Mucosa of rectum (tissue), 2 donors: ENCODE results near the gene DPYSL3.
A peak's percentile ranks its signal among the peaks of the same experiment; 100 is the strongest.

Experiments used
- H3K27ac ChIP-seq, 2 donors: one replicate each; pipeline ENCODE4 v1.7.0; 2013; ENCODE audit warnings: inconsistent platforms in 2 of 2, low read depth in 2 of 2, low read length in 2 of 2
- H3K27me3 ChIP-seq, 2 donors: one replicate each; pipeline ENCODE4 v1.7.0; 2013; ENCODE audit warnings: low read length in 2 of 2; ENCODE audit not compliant: control insufficient read depth in 2 of 2, insufficient read depth in 2 of 2
- H3K36me3 ChIP-seq, 2 donors: one replicate each; pipeline ENCODE4 v1.7.0; 2013; ENCODE audit warnings: low read length in 2 of 2; ENCODE audit not compliant: control insufficient read depth in 2 of 2, insufficient read depth in 2 of 2
- H3K4me1 ChIP-seq, 2 donors: one replicate each; pipeline ENCODE4 v1.7.0; 2013; ENCODE audit warnings: low read length in 2 of 2, mild to moderate bottlenecking in 1 of 2; ENCODE audit not compliant: control insufficient read depth in 2 of 2, insufficient read depth in 2 of 2
- H3K4me3 ChIP-seq, 2 donors: one replicate each; pipeline ENCODE4 v1.7.0; 2013; ENCODE audit warnings: low read length in 2 of 2
- H3K9ac ChIP-seq, 2 donors: one replicate each; pipeline ENCODE4 v1.7.0; 2013; ENCODE audit warnings: low read length in 2 of 2, low read depth in 1 of 2, mild to moderate bottlenecking in 1 of 2
- H3K9me3 ChIP-seq, 2 donors: one replicate each; pipeline ENCODE4 v1.7.0; 2013; ENCODE audit warnings: low read length in 2 of 2; ENCODE audit not compliant: control insufficient read depth in 2 of 2
- donor health status: healthy.
- donor health status: Normal muscosa, but diverticular disease.

The DPYSL3 gene

DNA sequence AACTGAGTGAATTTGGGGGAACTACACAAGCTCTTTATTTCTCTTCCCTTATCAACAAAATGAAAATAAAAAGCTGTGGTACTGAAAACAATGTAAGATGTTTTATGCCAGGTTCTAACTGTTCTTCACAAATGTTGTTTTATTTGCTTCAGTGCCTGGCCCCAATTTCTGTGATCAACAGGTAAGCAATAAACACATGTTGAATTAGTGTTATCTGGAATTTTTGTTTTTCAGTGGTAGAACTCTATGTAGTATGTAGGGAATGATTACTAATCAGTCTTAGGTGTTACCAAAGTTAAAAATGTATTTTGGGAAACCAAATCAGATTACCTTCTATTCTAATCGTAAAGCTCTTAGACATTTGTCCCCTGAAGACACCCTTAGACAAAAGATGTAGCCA, 7.5 kb upstream of the DPYSL3 start:
- Histone ChIP-seq H3K27me3 (no peaks in the 10 kb centered on the region), H3K9ac (no peak overlapping the region), H3K4me1 (no peaks in the 10 kb centered on the region), H3K27ac (no peak overlapping the region), H3K36me3 (no peaks in the 10 kb centered on the region), H3K9me3 (no peaks in the 10 kb centered on the region), H3K4me3 (no peak overlapping the region)

DNA sequence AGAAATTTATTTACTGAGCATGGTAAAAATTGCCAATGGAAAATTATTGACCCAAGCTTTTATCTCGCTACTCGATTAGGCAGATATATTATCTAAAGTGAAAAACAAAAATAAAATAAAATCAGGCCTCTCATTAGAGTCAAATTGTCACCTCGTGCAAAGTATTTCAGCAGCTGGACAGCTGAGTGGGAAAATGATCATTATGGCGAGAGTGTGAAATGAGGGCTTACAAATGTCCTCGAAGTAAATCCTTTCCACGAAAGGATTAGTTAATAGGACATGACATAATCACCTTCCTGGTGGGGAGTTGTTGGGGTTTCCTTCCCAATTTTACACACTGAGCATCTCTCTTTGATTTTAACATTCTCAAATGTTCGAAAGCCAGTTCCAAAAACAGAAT, 5.4 kb upstream of the DPYSL3 start:
- Histone ChIP-seq H3K27me3 (peaks cover 0 to 2% of the 10 kb centered on the region in 2 donors), H3K9me3 (no peaks in the 10 kb centered on the region), H3K36me3 (no peaks in the 10 kb centered on the region), H3K9ac (no peak overlapping the region), H3K4me1 (no peaks in the 10 kb centered on the region), H3K4me3 (no peak overlapping the region), H3K27ac (no peak overlapping the region)

DNA sequence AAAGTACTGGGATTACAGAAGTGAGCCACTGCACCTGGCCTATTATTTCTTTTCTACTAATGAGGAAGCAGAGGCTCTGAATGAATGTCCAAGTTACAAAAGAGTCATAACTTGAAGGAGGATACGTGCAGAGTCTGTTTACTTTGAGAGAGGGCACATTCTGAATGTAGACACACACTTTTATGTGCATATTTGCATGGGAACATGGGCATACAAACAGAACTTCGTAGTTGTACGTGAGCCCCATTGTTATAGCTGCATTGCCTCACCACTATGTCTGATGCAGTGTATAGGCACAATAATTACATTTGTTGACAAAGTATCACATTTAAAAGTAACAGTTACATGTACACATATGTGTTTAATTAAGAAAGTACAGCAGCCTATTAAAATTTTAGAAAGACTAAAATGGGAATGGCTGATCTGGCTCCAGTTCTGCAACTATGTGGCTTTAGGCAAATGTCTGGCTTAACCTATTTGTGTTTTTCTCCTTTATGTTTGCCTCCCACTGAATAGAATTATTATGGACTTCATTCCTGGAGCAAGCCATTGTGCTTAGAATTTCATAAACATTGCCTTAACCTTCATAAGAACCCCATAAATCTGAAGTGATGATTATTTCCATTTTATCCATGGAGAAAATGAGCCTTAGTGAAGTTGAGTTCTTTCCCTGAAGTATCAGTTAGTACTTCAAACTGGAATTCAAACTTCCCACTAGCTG, 3.0 kb upstream of the DPYSL3 start:
- Histone ChIP-seq H3K4me1 (no peaks in the 10 kb centered on the region), H3K4me3 (no peak overlapping the region), H3K36me3 (no peaks in the 10 kb centered on the region), H3K27me3 (peaks cover 3 to 14% of the 10 kb centered on the region in 2 donors), H3K9me3 (no peaks in the 10 kb centered on the region), H3K9ac (no peak overlapping the region), H3K27ac (no peak overlapping the region)

DNA sequence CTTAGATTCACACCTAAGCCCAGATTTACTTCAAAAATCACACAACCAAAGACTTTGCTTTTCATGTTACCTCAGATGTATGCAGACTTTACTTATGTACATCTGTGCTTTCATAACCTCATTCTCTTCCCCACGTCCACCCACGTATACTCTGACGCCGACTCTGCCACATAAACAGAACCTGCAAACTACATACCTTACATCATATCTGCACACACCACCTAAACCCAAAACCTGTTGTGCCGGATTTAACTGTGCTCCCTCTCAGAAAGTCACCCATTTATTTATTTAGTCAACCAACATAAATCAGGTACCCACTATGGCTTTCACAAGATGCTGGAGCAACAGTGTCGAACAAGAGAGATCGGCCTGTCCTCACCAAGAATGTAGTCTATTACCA, 1.0 kb upstream of the DPYSL3 start:
- Histone ChIP-seq H3K36me3 (no peaks in the 10 kb centered on the region), H3K9me3 (no peaks in the 10 kb centered on the region), H3K27ac (no peak overlapping the region), H3K4me1 (no peaks in the 10 kb centered on the region), H3K27me3 (peaks cover 3 to 14% of the 10 kb centered on the region in 2 donors), H3K4me3 (no peak overlapping the region), H3K9ac (no peak overlapping the region)

DNA sequence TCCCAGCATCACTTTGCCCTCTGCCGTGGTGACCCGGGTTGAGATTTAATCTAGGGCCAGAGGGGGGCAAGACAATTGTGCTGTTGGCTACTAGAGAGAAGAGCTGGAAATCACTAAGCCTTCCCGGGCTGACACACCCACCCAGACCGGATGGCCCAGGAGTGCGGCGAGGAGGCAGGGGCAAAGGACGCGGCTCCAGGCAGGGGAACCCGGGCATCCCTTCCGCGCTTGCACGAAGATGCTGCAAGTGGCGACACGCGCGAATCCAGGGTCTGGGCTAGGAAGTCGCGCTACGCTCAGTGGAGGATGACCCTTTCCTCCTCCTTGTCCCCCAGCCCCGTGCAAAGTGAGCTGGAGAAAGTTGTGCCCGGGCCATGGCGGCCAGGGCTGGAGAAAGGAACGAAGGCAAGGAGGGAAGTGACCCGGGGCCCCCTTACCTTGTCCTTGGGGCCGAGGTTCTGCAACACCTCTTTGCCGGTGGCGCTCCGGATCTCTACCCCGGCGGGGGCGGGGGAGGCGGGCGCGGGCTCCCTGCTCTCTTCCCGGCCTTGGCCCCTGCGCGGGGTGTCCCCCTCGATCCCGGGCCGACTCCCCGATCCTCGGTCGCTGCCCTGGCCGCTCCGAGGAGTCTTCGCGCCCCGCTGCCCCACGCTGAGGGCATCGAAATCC, 693 bp downstream of the DPYSL3 start:
- Histone ChIP-seq H3K9ac (peak overlapping the region; percentile 63 to 65), H3K27ac (peak overlapping the region; percentile 55 to 69), H3K36me3 (no peaks in the 10 kb centered on the region), H3K4me3 (peak overlapping the region; percentile 64 to 70), H3K27me3 (peaks cover 3 to 14% of the 10 kb centered on the region in 2 donors), H3K4me1 (no peaks in the 10 kb centered on the region), H3K9me3 (no peaks in the 10 kb centered on the region)

DNA sequence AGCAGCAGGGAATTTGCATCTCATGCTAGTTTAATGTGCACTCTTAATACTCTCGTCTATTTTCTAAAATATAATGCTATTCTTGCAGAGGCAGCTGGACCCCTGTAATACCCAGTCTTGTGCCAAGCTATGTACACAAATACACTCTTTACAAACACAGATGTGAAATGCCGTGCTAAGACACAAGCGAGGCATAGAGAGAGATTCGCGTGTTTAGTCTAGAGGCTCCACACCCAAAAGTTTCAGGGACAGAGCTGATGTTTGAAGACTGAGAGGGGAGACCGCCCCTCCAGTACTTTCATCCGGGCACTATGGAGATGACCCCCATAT, 1.2 kb downstream of the DPYSL3 start:
- H3K27me3 ChIP-seq = peaks cover 3 to 14% of the 10 kb centered on the region in 2 donors
- peak overlapping the region; percentile 64 to 70 for H3K4me3 ChIP-seq
- no peaks in the 10 kb centered on the region for H3K9me3 ChIP-seq
- no peaks in the 10 kb centered on the region for H3K36me3 ChIP-seq
- peak overlapping the region; percentile 15 to 65 for H3K9ac ChIP-seq
- no peaks in the 10 kb centered on the region for H3K4me1 ChIP-seq
- H3K27ac ChIP-seq = peak overlapping the region; percentile 34 to 69

DNA sequence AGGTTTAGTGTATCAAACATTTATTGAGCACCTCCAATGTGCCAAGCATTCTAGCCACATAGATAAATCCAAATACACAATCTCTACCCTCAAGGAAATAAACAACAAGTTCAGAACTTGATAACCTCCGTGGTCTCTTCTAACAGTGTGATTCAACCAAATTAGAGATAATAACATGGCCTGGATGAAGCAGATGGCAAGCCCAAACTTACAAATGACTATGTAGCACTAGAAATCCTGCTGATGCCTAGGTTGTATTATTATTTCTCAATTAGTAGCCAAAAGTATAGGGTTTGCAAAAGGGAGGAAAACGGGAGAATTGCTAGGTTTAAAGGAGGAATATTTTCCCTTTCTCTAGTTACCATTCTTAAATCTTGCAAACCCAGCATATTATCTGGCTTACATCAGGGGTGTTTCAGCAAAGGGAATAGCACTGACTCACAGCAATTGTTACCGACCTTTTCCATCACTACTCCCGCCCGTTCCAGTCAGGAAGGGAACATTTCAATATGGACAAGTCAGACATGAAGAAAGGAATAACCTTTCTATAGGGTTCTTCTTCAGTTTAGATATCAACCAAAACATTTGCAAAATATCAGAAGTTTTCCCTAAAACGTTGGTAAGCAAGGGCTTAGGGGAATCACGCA, 2.3 kb downstream of the DPYSL3 start:
- Histone ChIP-seq H3K4me1 (no peaks in the 10 kb centered on the region), H3K27ac (peak overlapping the region; percentile 53 to 69), H3K36me3 (no peaks in the 10 kb centered on the region), H3K4me3 (peak overlapping the region; percentile 10 to 70), H3K9ac (no peak overlapping the region), H3K27me3 (peaks cover 3 to 14% of the 10 kb centered on the region in 2 donors), H3K9me3 (no peaks in the 10 kb centered on the region)

DNA sequence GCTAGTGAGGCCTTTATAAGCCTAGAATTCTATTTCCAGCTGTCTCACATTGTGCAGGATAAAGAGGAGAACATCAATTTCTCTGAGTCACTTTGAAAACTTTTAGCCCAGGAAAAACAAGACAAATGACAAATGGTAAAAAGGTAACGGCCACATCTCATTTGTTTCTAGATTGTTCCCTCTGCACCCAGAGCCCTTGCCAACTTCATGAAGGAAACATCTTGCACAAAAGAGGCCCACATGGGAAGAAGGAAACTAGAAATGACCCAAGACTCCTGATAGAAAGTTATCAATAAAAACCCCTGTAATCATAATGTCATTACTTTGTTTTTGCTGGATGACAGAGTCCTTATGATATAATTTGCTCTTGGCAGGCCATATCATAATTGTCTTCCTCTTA, 5.3 kb downstream of the DPYSL3 start:
- Histone ChIP-seq H3K27me3 (peaks cover 3 to 8% of the 10 kb centered on the region in 2 donors), H3K9ac (no peak overlapping the region), H3K36me3 (no peaks in the 10 kb centered on the region), H3K4me3 (no peak overlapping the region), H3K4me1 (no peaks in the 10 kb centered on the region), H3K27ac (no peak overlapping the region), H3K9me3 (no peaks in the 10 kb centered on the region)

DNA sequence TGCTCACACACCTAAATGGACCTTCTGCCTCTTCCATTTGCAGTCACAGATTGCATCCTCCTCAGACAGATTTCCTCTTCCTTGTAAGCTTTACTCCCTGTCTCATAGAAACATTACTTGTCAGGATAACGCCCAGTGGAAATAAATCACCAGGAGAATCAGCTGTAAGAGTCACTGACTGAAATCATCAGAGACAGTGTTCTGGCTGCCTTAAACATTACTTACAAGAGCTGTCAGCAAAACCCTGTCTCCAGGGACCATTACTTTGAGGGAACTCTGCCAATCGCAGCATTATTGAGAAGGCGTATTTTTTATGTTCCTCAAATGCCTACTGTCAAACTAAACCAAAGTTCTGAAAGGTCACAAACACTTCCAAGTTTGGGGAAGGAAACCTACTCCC, 5.9 kb downstream of the DPYSL3 start:
- H3K36me3 ChIP-seq = no peaks in the 10 kb centered on the region
- no peak overlapping the region for H3K4me3 ChIP-seq
- no peak overlapping the region for H3K27ac ChIP-seq
- H3K4me1 ChIP-seq = no peaks in the 10 kb centered on the region
- no peak overlapping the region for H3K9ac ChIP-seq
- H3K27me3 ChIP-seq = peaks cover 3% of the 10 kb centered on the region in 2 donors
- no peaks in the 10 kb centered on the region for H3K9me3 ChIP-seq

DNA sequence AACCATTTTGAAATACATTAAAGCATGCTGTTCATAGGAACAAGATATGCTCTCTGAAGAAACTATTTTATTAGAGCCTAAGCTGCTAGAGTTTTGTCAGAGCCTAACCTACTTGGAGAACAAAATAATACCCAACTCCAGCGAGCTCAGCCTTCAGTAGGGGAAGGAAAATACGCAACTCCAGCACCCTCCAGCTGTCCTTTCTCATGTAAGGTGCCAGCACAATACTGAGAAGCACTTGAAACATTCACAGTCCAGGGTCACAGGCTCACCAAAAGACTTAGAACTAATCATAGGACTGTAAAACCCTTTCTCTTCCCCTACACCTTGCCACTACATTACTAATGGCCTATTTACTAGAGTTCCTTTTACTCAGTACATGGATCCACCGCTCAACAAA, 18.9 kb downstream of the DPYSL3 start:
- H3K27ac ChIP-seq = no peak overlapping the region

More for the DNA sequence above, 18.9 kb downstream of the DPYSL3 start:
- Histone ChIP-seq H3K4me1 (no peaks in the 10 kb centered on the region), H3K36me3 (no peaks in the 10 kb centered on the region), H3K9ac (no peak overlapping the region), H3K4me3 (no peak overlapping the region), H3K27me3 (no peaks in the 10 kb centered on the region), H3K9me3 (no peaks in the 10 kb centered on the region)
